ENCODE results near the gene WFIKKN2. TPM values are rescaled to one million over a fixed set of nuclear protein-coding genes. Genes with fewer than 3 reads are reported as not detected.
A peak's percentile ranks its signal among the peaks of the same experiment; 100 is the strongest.

The WFIKKN2 gene
- polyA plus RNA-seq, 1 of the 3 experiments (the other 2 are of a cell fraction) = not detected

DNA sequence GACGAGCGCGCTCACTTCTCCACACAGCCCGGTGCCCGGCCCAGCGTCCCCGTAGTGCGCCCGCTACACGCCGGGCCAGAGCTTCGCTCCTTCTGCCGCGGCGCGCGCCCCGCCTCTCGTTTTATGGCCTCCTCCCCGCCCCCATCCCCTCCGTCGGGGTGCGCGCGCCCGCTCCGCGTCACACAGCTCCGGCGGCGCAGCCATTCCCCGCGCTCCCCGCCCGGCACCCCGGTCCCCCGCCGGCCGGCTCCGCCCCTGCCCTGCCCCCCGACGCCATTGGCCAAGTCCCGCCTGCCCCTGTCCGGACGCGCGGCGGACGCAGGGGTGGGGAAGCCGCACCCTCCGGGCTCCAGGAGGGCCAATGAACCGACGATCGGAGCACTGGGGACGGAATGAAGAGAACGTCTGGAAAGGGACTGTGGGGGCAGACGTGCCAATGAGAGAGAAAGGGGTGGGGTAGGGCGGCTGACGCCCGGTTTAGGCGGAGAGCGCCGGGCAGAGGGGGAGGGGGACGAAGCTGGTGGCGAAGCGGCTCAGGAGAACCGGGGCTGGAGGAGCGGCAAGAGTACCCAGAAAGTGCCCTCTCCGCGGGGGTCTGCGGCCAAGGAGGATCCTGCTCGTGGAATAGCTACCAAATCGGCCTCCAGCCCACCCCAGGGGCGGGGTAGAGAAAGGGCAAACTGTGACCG lies 31.0 kb downstream of the WFIKKN2 start, which contains the start of gene TOB1 (continued):
- TF ChIP-seq FOXJ3 (CRISPR knock-in tag; IDR thresholded peaks at IDR 0.05) (peak; percentile 28; the same call in 1 of the 2 replicates), RFX5 (IDR thresholded peaks at IDR 0.05; ENCODE audit: low read length) (peak; percentile 61; the same call in 1 of the 2 replicates), GABPA (IDR thresholded peaks at IDR 0.05; ENCODE audit: low read depth) (peak; percentile 23; the same call in 1 of the 2 replicates), NRF1 (IDR thresholded peaks at IDR 0.05; ENCODE audit: low read depth, low read length) (peak; percentile 60), SIN3A (IDR thresholded peaks at IDR 0.05; ENCODE audit: borderline replicate concordance, low read depth, low read length) (peak; percentile 95), FOXM1 (IDR thresholded peaks at IDR 0.05; ENCODE audit: low read depth) (0 out of 2 replicates have a peak, but pooled peaks have one; percentile 49), RXRA (IDR thresholded peaks at IDR 0.05; ENCODE audit: borderline replicate concordance, low read depth) (no peak), FOSL2 (IDR thresholded peaks at IDR 0.05; ENCODE audit: borderline replicate concordance, low read depth) (peak; percentile 28; the same call in 1 of the 2 replicates), IRF3 (IDR thresholded peaks at IDR 0.05; ENCODE audit: low read depth, low read length) (no peak), GATA2 (CRISPR knock-in tag; IDR thresholded peaks at IDR 0.05) (0 out of 2 replicates have a peak, but pooled peaks have one; percentile 13), ELF1 (IDR thresholded peaks at IDR 0.05) (no peak; the same call in 1 of the 2 replicates), EP300 (IDR thresholded peaks at IDR 0.05; ENCODE audit: borderline replicate concordance in 1 of 2, low read depth in 1 of 2, low read length in 1 of 2) (0 out of 4 replicates have a peak, but pooled peaks of 1 of the 2 experiments have one; percentile 12), CHD2 (IDR thresholded peaks at IDR 0.05; ENCODE audit: low read length, partially characterized antibody) (peak; percentile 96)

- peak overlapping the region; percentile 79 to 85 for H3K4me3 ChIP-seq (ENCODE audit: low read depth in 2 of 2, low read length in 1 of 2)
- WGBS (ENCODE audit: low lambda C conversion rate) = 0% methylated on average over 12 of the region's 28 CpGs
- ChIA-PET POLR2A (interaction anchor here (0.6 to 9.4 kb wide), 32 partner anchors 14 to 595 kb away, joined by 3 to 609 read pairs (median 8); partner anchors contain the start of genes LUC7L3, NME1 and NME2), CTCF (interaction anchor here (0.8 to 22.4 kb wide), 12 partner anchors 16 to 286 kb away, joined by 3 to 820 read pairs (median 4); partner anchors contain the start of gene NME1)
- H3K9ac ChIP-seq = peak overlapping the region; percentile 81
- H3K27me3 ChIP-seq (ENCODE audit: insufficient read depth) = no peaks in the 10 kb centered on the region
- H3K79me2 ChIP-seq (ENCODE audit: insufficient read depth) = peaks cover 48% of the 10 kb centered on the region
- peaks cover 14 to 19% of the 10 kb centered on the region in 2 experiments for H3K36me3 ChIP-seq (replicated peaks in 1 of 2; ENCODE audit: control insufficient read depth in 1 of 2, insufficient read depth in 2 of 2, low read length in 1 of 2)
- H3K4me1 ChIP-seq (ENCODE audit: control insufficient read depth in 1 of 2, insufficient read depth in 2 of 2, low read depth in 1 of 2, low read length in 1 of 2) = peaks cover 7 to 38% of the 10 kb centered on the region in 2 experiments; a peak in 2 of 4 replicates
- no peak for TF ChIP-seq FOSL2 (IDR thresholded peaks at IDR 0.05; ENCODE audit: borderline replicate concordance, low read depth)
- TF ChIP-seq GABPA (IDR thresholded peaks at IDR 0.05; ENCODE audit: low read depth) = 0 out of 2 replicates have a peak, but pooled peaks have one; percentile 2
- TF ChIP-seq NRF1 (IDR thresholded peaks at IDR 0.05; ENCODE audit: low read depth, low read length) = peak; percentile 69
- no peak for TF ChIP-seq RFX5 (IDR thresholded peaks at IDR 0.05; ENCODE audit: low read length)
- TF ChIP-seq GATA2 (CRISPR knock-in tag; IDR thresholded peaks at IDR 0.05) = no peak
- TF ChIP-seq SIN3A (IDR thresholded peaks at IDR 0.05; ENCODE audit: borderline replicate concordance, low read depth, low read length) = no peak
- no peak for TF ChIP-seq RXRA (IDR thresholded peaks at IDR 0.05; ENCODE audit: borderline replicate concordance, low read depth)
- TF ChIP-seq, protein P1, sequence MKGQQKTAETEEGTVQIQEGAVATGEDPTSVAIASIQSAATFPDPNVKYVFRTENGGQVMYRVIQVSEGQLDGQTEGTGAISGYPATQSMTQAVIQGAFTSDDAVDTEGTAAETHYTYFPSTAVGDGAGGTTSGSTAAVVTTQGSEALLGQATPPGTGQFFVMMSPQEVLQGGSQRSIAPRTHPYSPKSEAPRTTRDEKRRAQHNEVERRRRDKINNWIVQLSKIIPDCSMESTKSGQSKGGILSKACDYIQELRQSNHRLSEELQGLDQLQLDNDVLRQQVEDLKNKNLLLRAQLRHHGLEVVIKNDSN (IDR thresholded peaks at IDR 0.05; ENCODE audit: borderline replicate concordance, low read depth) = no peak
- TF ChIP-seq, protein P2, sequence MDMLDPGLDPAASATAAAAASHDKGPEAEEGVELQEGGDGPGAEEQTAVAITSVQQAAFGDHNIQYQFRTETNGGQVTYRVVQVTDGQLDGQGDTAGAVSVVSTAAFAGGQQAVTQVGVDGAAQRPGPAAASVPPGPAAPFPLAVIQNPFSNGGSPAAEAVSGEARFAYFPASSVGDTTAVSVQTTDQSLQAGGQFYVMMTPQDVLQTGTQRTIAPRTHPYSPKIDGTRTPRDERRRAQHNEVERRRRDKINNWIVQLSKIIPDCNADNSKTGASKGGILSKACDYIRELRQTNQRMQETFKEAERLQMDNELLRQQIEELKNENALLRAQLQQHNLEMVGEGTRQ (IDR thresholded peaks at IDR 0.05; ENCODE audit: borderline replicate concordance, low read depth, low read length) = no peak
- TF ChIP-seq MXI1 (IDR thresholded peaks at IDR 0.05; ENCODE audit: low read depth, low read length) = 0 out of 2 replicates have a peak, but pooled peaks have one; percentile 16
- peaks cover 33% of the 10 kb centered on the region for H4K20me1 ChIP-seq (ENCODE audit: insufficient read depth)
- H2AFZ ChIP-seq (ENCODE audit: low read depth) = peak overlapping the region; percentile 65
- H3K4me2 ChIP-seq = peak overlapping the region; percentile 91
- H3K9me2 ChIP-seq = no peaks in the 10 kb centered on the region
- no peaks in the 10 kb centered on the region for H3K9me3 ChIP-seq
- H3F3A ChIP-seq (replicated peaks; ENCODE audit: insufficient read depth) = peaks cover 29% of the 10 kb centered on the region
- peak; percentile 56 for DNase-seq
- peak overlapping the region; percentile 97 to 100 for H3K27ac ChIP-seq (ENCODE audit: low read depth in 2 of 2, low read length in 1 of 2)
These were observed 31.6 kb downstream of the WFIKKN2 start for GRCh38 chr17:50866950-50867362.
